HepG2 (cell line): ENCODE results near the gene CHTF18. TPM values are rescaled to one million over a fixed set of nuclear protein-coding genes. Genes with fewer than 3 reads are reported as not detected.
A peak's percentile ranks its signal among the peaks of the same experiment; 100 is the strongest.

Experiments used
- ATF1 ChIP-seq: IDR thresholded peaks from 2 replicates; pipeline ENCODE4 v1.6.1; 2016; ENCODE audit warnings: mild to moderate bottlenecking, control low read depth
- ATM ChIP-seq: fragments of 450-650 bp; IDR thresholded peaks from 2 replicates; pipeline ENCODE4 v1.7.1; 2017; ENCODE audit warnings: mild to moderate bottlenecking, borderline replicate concordance
- BRCA1 ChIP-seq: sonication (generic); formaldehyde crosslinking; IDR thresholded peaks from 2 replicates; pipeline ENCODE4 v1.4.0; 2020; ENCODE audit warnings: missing genetic modification reagents
- BRD4 ChIP-seq: sonication (generic); formaldehyde crosslinking; IDR thresholded peaks from 2 replicates; pipeline ENCODE4 v1.4.0; 2020; ENCODE audit warnings: missing genetic modification reagents
- GZF1 ChIP-seq: sonication (generic); formaldehyde crosslinking; IDR thresholded peaks from 2 replicates; pipeline ENCODE4 v1.5.1; 2020; ENCODE audit warnings: mild to moderate bottlenecking, missing genetic modification reagents
- HDAC2 ChIP-seq: sonication (generic); formaldehyde crosslinking; IDR thresholded peaks from 2 replicates; pipeline ENCODE4 v1.4.0; 2020; ENCODE audit warnings: missing genetic modification reagents
- HDAC6 ChIP-seq: fragments of 200-600 bp; sonication (generic); IDR thresholded peaks from 2 replicates; pipeline ENCODE4 v1.7.0; 2017; ENCODE audit warnings: mild to moderate bottlenecking, antibody characterized with exemption, low read length, low read depth
- KDM4B ChIP-seq: sonication (generic); formaldehyde crosslinking; IDR thresholded peaks from 2 replicates; pipeline ENCODE4 v1.4.0; 2020; ENCODE audit warnings: missing genetic modification reagents
- NFE2L2 ChIP-seq: fragments of 150-350 bp; IDR thresholded peaks from 2 replicates; pipeline ENCODE4 v1.6.1; 2014; ENCODE audit warnings: low read length
- NR3C1 ChIP-seq: sonication (generic); formaldehyde crosslinking; IDR thresholded peaks from 2 replicates; pipeline ENCODE4 v1.4.0; 2020; ENCODE audit warnings: missing genetic modification reagents
- PHF20 ChIP-seq: sonication (generic); formaldehyde crosslinking; IDR thresholded peaks from 2 replicates; pipeline ENCODE4 v1.5.0; 2020; ENCODE audit warnings: mild to moderate bottlenecking, missing genetic modification reagents
- REST ChIP-seq, 2 experiments: IDR thresholded peaks; 2 replicates each; pipeline ENCODE4 v1.6.1; 2011 to 2012; ENCODE audit warnings: low read length in 2 of 2, borderline replicate concordance in 1 of 2, low read depth in 1 of 2, mild to moderate bottlenecking in 1 of 2, moderate library complexity in 1 of 2
- THYN1 ChIP-seq: sonication (generic); formaldehyde crosslinking; IDR thresholded peaks from 2 replicates; pipeline ENCODE4 v1.8.1; 2023; ENCODE audit warnings: low read depth, mild to moderate bottlenecking, moderate library complexity, missing genetic modification reagents, borderline replicate concordance
- ZBTB21 ChIP-seq: sonication (generic); formaldehyde crosslinking; IDR thresholded peaks from 2 replicates; pipeline ENCODE4 v1.4.0; 2020; ENCODE audit warnings: missing genetic modification reagents
- ZNF598 ChIP-seq: sonication (generic); formaldehyde crosslinking; IDR thresholded peaks from 2 replicates; pipeline ENCODE4 v1.5.1; 2020; ENCODE audit warnings: mild to moderate bottlenecking, missing genetic modification reagents, borderline replicate concordance
- ZNF709 ChIP-seq: sonication (generic); formaldehyde crosslinking; IDR thresholded peaks from 2 replicates; pipeline ENCODE4 v1.5.0; 2020; ENCODE audit warnings: mild to moderate bottlenecking, missing genetic modification reagents
- ZSCAN5A ChIP-seq: sonication (generic); formaldehyde crosslinking; IDR thresholded peaks from 2 replicates; pipeline ENCODE4 v1.8.0; 2022; ENCODE audit warnings: mild to moderate bottlenecking, missing genetic modification reagents, borderline replicate concordance
- polyA plus RNA-seq, 8 experiments: library from polyadenylated mRNA; depleted of rRNA in 3 of 8; stranded (reverse) in 7 of 8; unstranded in 1 of 8; fragments of >200 nt; fragmentation: Illumina TruSeq in 4 of 8; extraction: Trizol in 4 of 8; gene quantifications; 2 replicates each; pipeline versions ENCODE4 v1.2.1 to v1.2.3, GENCODE V29; 2011 to 2016; ENCODE audit warnings: low read depth in 4 of 8, missing spikeins in 1 of 8, mixed read lengths in 1 of 8; ENCODE audit not compliant: insufficient read depth in 1 of 8
- total RNA-seq, 5 experiments: library from RNA; depleted of rRNA; stranded (reverse); fragments of >200 nt; fragmentation: Illumina TruSeq; extraction: Trizol; gene quantifications; 2 replicates each; pipeline ENCODE4 v1.2.3, GENCODE V29; 2016; ENCODE audit warnings: low read depth in 1 of 5
- TF ChIP-seq, protein P1 (sequence below): IDR thresholded peaks from 2 replicates; pipeline ENCODE4 v1.6.1; 2016; ENCODE audit warnings: low read depth, borderline replicate concordance
- TF ChIP-seq, protein P2 (sequence below): sonication (generic); formaldehyde crosslinking; IDR thresholded peaks from 2 replicates; pipeline ENCODE4 v1.5.1; 2020; ENCODE audit warnings: missing genetic modification reagents, mild to moderate bottlenecking, borderline replicate concordance
- TF ChIP-seq, protein P3 (sequence below): sonication (generic); formaldehyde crosslinking; IDR thresholded peaks from 2 replicates; pipeline ENCODE4 v1.4.0; 2020; ENCODE audit warnings: missing genetic modification reagents, mild to moderate bottlenecking, borderline replicate concordance

CHTF18 gene
- total and polyA plus RNA-seq, 2 of the 13 experiments (the other 11 are each of a cell fraction or from before 2014, with no cell fraction given): 8.6 to 22.9 TPM

GRCh38 chr16:740764-741505, 47.5 kb upstream of the CHTF18 start, which contains the start of gene CIAO3 (continued):
- TF ChIP-seq BRD4 (CRISPR knock-in tag): 0 out of 2 replicates have a peak, but pooled peaks have one; percentile 38
- TF ChIP-seq REST (IDR thresholded peaks at IDR 0.05; ENCODE audit: borderline replicate concordance in 1 of 2, low read depth in 1 of 2, low read length in 2 of 2): 0 out of 4 replicates have a peak, but pooled peaks of 1 of the 2 experiments have one; percentile 15
- TF ChIP-seq HDAC6: no peak
- TF ChIP-seq, protein P1, sequence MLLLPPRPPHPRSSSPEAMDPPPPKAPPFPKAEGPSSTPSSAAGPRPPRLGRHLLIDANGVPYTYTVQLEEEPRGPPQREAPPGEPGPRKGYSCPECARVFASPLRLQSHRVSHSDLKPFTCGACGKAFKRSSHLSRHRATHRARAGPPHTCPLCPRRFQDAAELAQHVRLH (CRISPR knock-in tag): peak; percentile 59; the same call in 1 of the 2 replicates
- no peak for TF ChIP-seq ZSCAN5A
- TF ChIP-seq PHF20: peak; percentile 97
- peak; percentile 85 for TF ChIP-seq KDM4B
- TF ChIP-seq, protein P2, sequence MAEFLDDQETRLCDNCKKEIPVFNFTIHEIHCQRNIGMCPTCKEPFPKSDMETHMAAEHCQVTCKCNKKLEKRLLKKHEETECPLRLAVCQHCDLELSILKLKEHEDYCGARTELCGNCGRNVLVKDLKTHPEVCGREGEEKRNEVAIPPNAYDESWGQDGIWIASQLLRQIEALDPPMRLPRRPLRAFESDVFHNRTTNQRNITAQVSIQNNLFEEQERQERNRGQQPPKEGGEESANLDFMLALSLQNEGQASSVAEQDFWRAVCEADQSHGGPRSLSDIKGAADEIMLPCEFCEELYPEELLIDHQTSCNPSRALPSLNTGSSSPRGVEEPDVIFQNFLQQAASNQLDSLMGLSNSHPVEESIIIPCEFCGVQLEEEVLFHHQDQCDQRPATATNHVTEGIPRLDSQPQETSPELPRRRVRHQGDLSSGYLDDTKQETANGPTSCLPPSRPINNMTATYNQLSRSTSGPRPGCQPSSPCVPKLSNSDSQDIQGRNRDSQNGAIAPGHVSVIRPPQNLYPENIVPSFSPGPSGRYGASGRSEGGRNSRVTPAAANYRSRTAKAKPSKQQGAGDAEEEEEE (CRISPR knock-in tag): no peak
- peak; percentile 83 for TF ChIP-seq ZBTB21
- no peak for TF ChIP-seq ATM
- TF ChIP-seq GZF1 (CRISPR knock-in tag): peak; percentile 54; the same call in 1 of the 2 replicates
- TF ChIP-seq HDAC2: peak; percentile 86
- TF ChIP-seq ATF1 (CRISPR knock-in tag): peak; percentile 64
- no peak for TF ChIP-seq THYN1 (CRISPR knock-in tag)
- TF ChIP-seq BRCA1 (CRISPR knock-in tag): no peak
- 0 out of 2 replicates have a peak, but pooled peaks have one; percentile 63 for TF ChIP-seq ZNF709 (CRISPR knock-in tag)
- TF ChIP-seq, protein P3, sequence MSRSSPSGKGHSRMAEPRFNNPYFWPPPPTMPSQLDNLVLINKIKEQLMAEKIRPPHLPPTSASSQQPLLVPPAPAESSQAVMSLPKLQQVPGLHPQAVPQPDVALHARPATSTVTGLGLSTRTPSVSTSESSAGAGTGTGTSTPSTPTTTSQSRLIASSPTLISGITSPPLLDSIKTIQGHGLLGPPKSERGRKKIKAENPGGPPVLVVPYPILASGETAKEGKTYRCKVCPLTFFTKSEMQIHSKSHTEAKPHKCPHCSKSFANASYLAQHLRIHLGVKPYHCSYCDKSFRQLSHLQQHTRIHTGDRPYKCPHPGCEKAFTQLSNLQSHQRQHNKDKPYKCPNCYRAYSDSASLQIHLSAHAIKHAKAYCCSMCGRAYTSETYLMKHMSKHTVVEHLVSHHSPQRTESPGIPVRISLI: peak; percentile 51; the same call in 1 of the 2 replicates
- no peak for TF ChIP-seq NR3C1
- TF ChIP-seq NFE2L2: no peak
- TF ChIP-seq ZNF598 (CRISPR knock-in tag): no peak
